RWPE1 (cell line): ENCODE measurements around the gene DCUN1D2.

Experiments used
- CTCF ChIA-PET: fragments of 350-600 bp; sonication (Branson Sonifier 250); formaldehyde crosslinking; extraction: SDS; loops from one replicate; lab custom pipeline; 2021; lab: Yijun Ruan, JAX
- POLR2A ChIA-PET: fragments of 400-600 bp; formaldehyde crosslinking; extraction: SDS; loops from one replicate; lab custom pipeline; 2020; ENCODE audit warnings: antibody characterized with exemption; ENCODE audit not compliant: low non-redundant PET; lab: Yijun Ruan, JAX
- DNase-seq: peaks from one replicate; pipeline ENCODE4 v3.0.0; 2012; ENCODE audit warnings: low spot score
- H3K27ac ChIP-seq: fragments of 450-650 bp; 2 replicates; pipeline ENCODE4 v1.5.1; 2017
- CTCF ChIP-seq: fragments of 450-650 bp; conservative IDR thresholded peaks from 2 replicates; pipeline ENCODE4 v1.5.1; 2017; ENCODE audit warnings: low read depth, mild to moderate bottlenecking

Gene DCUN1D2

GRCh38 chr13:113502686-113503085, 12.2 kb upstream of the DCUN1D2 start:
- POLR2A ChIA-PET, result no interaction called here
- CTCF ChIA-PET, result no interaction called here
- no peak overlapping the region for H3K27ac ChIP-seq
- DNase-seq, result no peak
- no peak for TF ChIP-seq CTCF

GRCh38 chr13:113500530-113501265, 10.2 kb upstream of the DCUN1D2 start:
- no peak for DNase-seq
- CTCF ChIA-PET, result no interaction called here
- no peak overlapping the region for H3K27ac ChIP-seq
- POLR2A ChIA-PET, result no interaction called here
- TF ChIP-seq CTCF, result no peak

GRCh38 chr13:113499936-113500335, 9.4 kb upstream of the DCUN1D2 start:
- TF ChIP-seq CTCF, result no peak
- ChIA-PET CTCF (no interaction called here), POLR2A (no interaction called here)
- no peak overlapping the region for H3K27ac ChIP-seq
- no peak for DNase-seq

- H3K27ac ChIP-seq, result no peak overlapping the region
- TF ChIP-seq CTCF, result no peak
- ChIA-PET POLR2A (no interaction called here), CTCF (no interaction called here)
- DNase-seq, result no peak
Observed at GRCh38 chr13:113498905-113499304, 8.4 kb upstream of the DCUN1D2 start.

- ChIA-PET CTCF (no interaction called here), POLR2A (no interaction called here)
- TF ChIP-seq CTCF, result no peak
- no peak for DNase-seq
- no peak overlapping the region for H3K27ac ChIP-seq
Observed at GRCh38 chr13:113497217-113497616, 6.7 kb upstream of the DCUN1D2 start.

GRCh38 chr13:113495494-113496210, 5.1 kb upstream of the DCUN1D2 start:
- peak overlapping the region; percentile 59 for H3K27ac ChIP-seq
- ChIA-PET POLR2A (no interaction called here), CTCF (interaction anchor here (0.6 kb wide), 1 partner anchor 228 kb away, joined by 3 read pairs; no protein-coding TSS in a partner anchor)
- TF ChIP-seq CTCF, result no peak
- DNase-seq, result no peak
